ENCODE data around the gene CPLX4.

- TF ChIP-seq POLR2A (IDR thresholded peaks at IDR 0.05; ENCODE audit: low read depth, low read length): no peak
- no peak for TF ChIP-seq POLR2AphosphoS5 (IDR thresholded peaks at IDR 0.05; ENCODE audit: low read depth, low read length)
- no peak for TF ChIP-seq TAF1 (IDR thresholded peaks at IDR 0.05; ENCODE audit: borderline replicate concordance, low read depth, low read length)
These were observed 53.0 kb downstream of the CPLX4 start for GRCh38 chr18:59265246-59265973.

Data from GM12892 (cell line).